ENCODE data around the gene MED13.

GRCh38 chr17:61996916-61997605, 68.0 kb downstream of the MED13 start:
- TF ChIP-seq FOXA1 (IDR thresholded peaks at IDR 0.05), result no peak
- TF ChIP-seq ZNF384 (IDR thresholded peaks at IDR 0.05), result no peak
- TF ChIP-seq CTBP1 (IDR thresholded peaks at IDR 0.05; ENCODE audit: borderline replicate concordance), result no peak
- no peak for TF ChIP-seq SP1 (IDR thresholded peaks at IDR 0.05)
- TF ChIP-seq FOXK2 (IDR thresholded peaks at IDR 0.05), result no peak
- no peak for TF ChIP-seq HDGF (IDR thresholded peaks at IDR 0.05; ENCODE audit: borderline replicate concordance)
- no peak for TF ChIP-seq ELF4 (IDR thresholded peaks at IDR 0.05)

All from HEK293T (cell line).